A549 treated with CpdA at 1 μM for 4 hours (cell line): ENCODE data around the gene HSDL1. TPM values are rescaled to one million over a fixed set of nuclear protein-coding genes. Genes with fewer than 3 reads are reported as not detected.

Source experiments
- total RNA-seq: library from RNA; stranded (reverse); fragments of 200-300 nt; extraction: Qiagen RNA extraction; gene quantifications from 5 replicates; pipeline ENCODE4 v1.2.3, GENCODE V29; 2022; ENCODE audit warnings: low read depth

Gene HSDL1
- 17.2 to 18.7 TPM (median 18.1 TPM) in 5 replicates for total RNA-seq

DNA sequence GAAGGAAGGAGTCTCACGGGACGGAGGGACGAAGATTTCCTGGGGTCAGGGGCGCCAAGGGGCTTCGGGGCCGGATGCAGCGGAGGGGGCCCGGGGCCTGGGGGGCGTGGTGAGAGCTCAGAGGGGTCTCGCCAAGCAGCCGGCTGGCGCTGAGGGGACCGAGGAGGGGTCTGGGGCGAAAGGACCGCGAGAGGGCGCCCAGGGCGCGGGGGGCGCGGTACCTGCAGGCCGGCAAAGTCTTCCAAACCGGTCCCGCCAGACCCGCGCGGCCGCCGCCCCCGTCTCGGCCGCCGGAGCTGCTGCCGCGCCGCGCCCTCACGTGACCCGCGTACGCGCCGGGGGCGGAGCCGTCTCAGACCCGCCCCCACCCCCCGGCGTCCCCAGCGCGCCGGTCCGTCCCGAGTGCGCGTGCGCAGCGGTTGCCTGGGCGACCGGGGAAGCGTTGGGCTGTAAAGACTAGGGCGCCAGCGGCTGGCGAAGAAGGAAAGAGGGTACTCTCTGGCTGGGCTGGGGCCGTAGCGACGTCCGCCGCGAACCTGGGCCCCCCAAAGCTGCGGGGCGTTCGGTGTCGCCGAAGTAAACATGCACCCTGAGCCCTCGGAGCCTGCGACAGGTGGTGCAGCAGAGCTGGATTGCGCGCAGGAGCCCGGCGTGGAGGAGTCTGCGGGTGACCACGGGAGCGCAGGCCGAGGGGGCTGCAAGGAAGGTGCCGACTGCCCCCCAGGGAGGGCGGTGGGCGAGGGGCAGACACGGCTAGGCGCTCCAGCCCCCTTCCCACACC, at the start of gene HSDL1, which contains the start of gene DNAAF1:
TSS of gene HSDL1 (minus strand) at position 319 of the 781 bp plus-strand sequence. CDS start 13,856 bp downstream, outside the sequence.
TSS of gene DNAAF1 (plus strand) at position 450 of the 781 bp plus-strand sequence. CDS start at position 583, 133 bp downstream.

GRCh38 chr16:84190731-84191388, 45.9 kb upstream of the HSDL1 start, which contains the start of gene ADAD2:
Gene ADAD2 (plus strand): TSS chr16:84191157. CDS start chr16:84191231, 74 bp downstream.

DNA sequence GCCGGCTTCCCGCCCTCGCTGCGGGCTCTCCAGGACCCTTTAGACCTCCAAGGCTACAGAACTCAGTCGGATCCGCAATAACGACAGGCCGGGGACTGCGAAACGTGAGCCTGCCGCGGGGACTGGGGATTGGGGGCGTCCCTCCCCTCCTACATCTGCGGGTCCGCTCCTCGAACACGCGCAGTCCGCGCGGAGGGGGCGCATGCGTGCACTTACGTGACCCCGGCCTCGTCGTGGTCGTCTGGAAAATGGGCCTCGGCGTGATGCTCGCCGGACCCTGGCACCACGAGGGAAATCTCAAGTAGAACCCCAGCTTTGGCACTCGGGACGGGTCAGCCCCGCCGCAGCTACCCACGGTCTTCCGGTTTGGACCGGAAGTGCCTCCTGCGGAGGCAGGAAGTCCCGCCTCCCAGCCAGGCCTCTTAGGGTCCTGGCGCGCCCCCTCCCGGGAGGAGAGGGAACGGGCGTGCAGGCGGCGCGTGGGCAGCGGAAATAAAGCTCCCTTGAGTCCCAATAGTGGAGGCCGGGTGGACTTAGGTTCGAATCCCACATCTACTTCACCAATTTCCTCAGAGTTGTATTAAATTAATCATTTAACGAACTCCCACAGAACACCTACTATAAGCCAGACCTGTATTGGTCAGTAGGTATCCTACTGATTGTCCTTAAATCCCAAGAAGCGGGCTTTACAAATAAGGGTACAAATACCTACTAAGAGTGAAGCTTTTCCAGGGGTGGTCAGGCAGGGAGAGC, 41.9 kb upstream of the HSDL1 start, which contains the start of gene TAF1C:
TSS of gene TAF1C (minus strand) at position 373 of the 753 bp plus-strand sequence. CDS start 2,069 bp downstream, outside the sequence.

DNA sequence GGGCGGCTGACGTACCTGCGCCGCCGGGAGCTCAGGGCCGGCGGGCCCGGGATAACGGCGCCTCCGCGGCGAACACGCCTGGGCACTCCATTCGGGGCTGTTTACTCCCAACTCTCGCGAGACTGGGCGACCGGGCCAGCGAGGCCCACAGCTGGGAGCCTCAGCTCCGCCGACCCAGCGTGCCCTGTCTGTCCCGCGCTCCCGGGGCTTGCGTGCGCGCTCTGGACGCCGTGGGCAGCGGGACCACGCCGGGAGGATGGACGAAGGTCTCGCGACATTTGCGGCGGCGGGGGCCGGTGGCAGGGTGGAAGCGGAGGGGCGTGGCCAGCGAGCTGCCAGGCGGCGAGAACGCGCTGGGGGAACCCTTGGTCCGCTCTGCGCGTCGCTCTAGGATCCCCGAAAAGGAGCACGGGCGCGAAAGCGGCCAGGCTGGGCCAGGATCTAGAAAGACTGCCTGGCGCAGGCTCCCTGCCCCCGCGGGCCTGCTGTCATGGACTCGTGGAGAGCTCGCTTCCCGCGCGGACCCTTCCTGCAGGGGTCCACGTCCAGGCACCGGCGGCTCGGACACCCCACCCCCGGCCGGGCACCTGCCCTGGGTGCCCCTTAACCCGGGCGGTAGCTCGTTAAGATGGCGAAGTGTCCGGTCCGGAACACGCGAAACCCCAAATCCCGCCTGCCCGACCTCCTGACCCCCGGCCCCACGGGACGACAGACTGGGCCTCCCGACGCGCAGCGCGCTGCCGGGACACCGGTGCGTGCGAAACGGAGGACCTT, 28.1 kb downstream of the HSDL1 start, which contains the start of gene MBTPS1:
TSS of gene MBTPS1 (minus strand) at position 223 of the 774 bp plus-strand sequence. CDS start 15,159 bp downstream, outside the sequence.

Other genes starting within 250 kb of the HSDL1 start
- 1.2 to 2.6 TPM (median 2.2 TPM) in 5 replicates for gene MLYCD, start 246.1 kb downstream of the HSDL1 start, total RNA-seq
- 26.7 to 64.3 TPM (median 38.3 TPM) in 5 replicates for gene OSGIN1, start 191.9 kb downstream of the HSDL1 start, total RNA-seq
- 2.1 to 4.5 TPM (median 2.9 TPM) in 5 replicates for gene NECAB2, start 176.9 kb downstream of the HSDL1 start, total RNA-seq
- not detected in 5 replicates for gene SLC38A8, start 102.4 kb downstream of the HSDL1 start, total RNA-seq
- gene MBTPS1, start 28.2 kb downstream of the HSDL1 start, total RNA-seq = 42.3 to 48.9 TPM (median 46.1 TPM) in 5 replicates
- 0.09 to 0.50 TPM (median 0.19 TPM) in 5 replicates for gene DNAAF1, start 131 bp upstream of the HSDL1 start, total RNA-seq
- 25.1 to 35.3 TPM (median 27.9 TPM) in 5 replicates for gene TAF1C, start 41.9 kb upstream of the HSDL1 start, total RNA-seq
- not detected in 5 replicates for gene ADAD2, start 46.0 kb upstream of the HSDL1 start, total RNA-seq
- not detected in 5 replicates for gene KCNG4, start 94.8 kb upstream of the HSDL1 start, total RNA-seq
- gene WFDC1, start 149.7 kb upstream of the HSDL1 start, total RNA-seq = not detected in 5 replicates
- 0.05 to 0.48 TPM (median 0.21 TPM) in 4 of 5 replicates, not detected in the other for gene ATP2C2, start 223.4 kb upstream of the HSDL1 start, total RNA-seq